Measurements from ENCODE around the gene CCDC88C.
"Not testable (repeated sequence)": the region's sequence is repeated elsewhere in the genome, so short reads cannot be mapped to it uniquely, and the experiment has no call there.

Gene CCDC88C

DNA sequence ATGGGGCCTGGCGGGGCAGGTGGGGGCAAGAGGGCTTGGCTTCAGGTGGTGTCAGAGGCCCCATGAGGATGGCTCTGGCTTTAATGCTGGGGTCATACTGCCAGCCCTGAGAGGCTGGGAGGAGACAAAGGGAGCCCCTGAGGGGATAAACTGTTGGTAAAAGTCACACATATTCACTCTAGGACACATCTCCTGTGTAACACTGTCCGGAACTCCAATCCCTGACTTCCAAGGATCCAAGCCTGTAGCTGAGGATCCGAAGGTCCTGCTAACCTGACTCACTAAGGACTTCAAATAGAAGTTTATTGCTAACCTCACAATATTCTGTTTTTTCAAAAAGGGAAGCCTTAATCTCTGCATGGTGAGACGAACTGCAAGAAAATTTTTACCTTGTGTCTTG lies 134.0 kb downstream of the CCDC88C start:
- no peak for DNase-seq

DNA sequence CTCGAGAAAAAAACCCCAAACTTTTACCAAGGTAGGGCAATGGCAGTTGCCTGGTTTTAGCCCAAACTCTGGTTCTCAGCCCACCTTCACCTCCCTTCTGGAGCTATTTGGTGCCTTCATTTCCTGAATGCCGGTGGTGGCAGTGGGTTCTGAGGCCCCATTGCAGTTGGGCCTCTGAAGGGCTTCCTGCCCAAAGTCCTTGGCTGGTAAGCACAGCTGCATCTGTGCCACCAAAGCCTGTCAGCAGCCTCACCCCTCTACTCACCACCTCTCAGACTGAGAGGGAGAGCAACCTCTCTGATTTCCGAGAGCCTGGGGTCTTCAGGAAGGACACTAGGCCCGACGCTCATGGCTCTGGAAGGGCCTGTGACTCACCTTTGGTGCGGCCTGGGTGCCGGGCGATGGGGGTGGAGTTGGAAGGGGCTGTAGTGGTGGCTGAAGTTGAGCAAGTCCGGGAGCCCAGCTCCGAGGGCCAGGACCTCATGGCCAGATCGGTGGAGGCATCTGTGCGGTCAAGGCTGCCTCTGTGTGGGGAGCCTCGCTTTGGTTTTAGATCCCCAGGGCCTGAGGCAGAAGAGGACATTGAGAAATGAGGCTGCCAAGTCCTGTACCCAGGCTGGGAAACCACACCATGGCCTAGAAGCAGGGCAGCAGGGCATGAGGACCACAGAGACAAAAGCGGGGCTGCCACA lies 134.5 kb downstream of the CCDC88C start:
- no peak for DNase-seq

DNA sequence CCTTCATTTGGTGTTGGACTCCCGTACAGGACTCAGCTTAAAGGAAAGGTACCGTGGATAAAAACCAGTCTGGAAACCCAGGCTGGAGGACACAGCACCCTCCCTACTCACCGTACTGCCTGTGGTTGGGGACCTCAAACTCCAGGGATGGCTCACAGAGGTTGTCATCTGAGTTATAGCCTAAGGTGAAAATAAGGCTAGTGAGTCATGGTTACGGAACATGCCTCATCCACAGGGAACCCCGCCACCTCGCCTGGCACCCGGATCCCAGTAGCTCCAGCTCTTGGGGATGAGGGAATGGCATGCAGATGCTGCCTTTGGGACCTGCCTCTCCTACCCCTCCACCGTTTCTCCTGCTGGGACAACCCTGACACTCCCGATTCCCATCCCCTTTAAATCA lies 136.3 kb downstream of the CCDC88C start:
- DNase-seq = no peak

DNA sequence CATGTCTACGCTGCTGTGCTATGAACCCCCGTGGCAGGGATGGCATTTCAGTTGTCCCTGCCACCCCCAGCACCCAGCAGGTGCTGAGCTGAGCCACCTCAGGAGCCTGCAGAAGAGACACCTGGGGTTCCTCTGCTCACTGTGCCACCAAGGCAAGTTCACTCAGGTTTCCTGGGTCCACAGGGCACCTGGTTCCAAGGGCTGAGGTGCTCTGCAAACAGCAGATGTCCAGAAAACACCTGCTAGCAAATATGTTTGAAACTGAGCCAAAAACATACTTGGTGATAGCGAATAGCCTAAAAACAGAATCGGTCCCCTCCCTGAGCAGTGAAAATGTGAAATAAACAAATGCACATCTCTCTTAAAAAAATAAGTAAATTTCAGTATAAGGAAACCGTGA lies 137.5 kb downstream of the CCDC88C start:
- DNase-seq = no peak

DNA sequence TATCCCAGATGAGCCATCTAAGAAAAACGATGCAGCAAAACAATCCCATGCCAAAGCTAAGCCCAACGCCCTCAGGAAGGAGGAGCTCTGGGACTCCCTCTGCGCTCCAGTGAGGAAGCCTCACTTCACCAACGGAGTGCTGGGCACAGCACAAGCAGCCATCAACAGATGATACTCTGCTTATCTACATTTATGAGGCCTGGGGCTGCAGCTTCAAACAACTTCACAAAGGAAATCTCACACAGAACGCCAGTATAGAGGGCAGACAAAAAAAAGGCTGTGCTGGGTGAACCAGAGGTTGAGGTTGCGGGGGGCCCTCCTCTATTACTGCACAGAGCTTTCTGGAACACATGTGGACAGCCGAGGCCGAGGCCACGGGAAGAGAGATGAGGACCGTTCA lies 138.3 kb downstream of the CCDC88C start:
- DNase-seq = no peak

DNA sequence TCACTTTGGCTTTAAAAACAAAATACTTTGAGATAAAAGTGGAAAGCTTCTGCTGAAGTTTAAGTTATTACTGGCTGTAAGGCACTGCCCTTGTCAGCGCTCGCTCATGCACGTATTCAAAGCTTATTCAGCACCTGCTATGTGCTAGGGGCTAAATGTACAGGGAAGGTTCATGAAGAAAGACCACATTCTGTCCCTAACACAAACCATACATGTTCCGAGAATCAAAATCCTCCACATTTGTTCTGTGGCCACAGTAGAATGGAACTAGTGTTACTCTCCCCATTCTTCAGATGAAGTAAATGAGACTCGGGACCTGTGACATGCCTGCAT lies 139.3 kb downstream of the CCDC88C start:
- DNase-seq = no peak

DNA sequence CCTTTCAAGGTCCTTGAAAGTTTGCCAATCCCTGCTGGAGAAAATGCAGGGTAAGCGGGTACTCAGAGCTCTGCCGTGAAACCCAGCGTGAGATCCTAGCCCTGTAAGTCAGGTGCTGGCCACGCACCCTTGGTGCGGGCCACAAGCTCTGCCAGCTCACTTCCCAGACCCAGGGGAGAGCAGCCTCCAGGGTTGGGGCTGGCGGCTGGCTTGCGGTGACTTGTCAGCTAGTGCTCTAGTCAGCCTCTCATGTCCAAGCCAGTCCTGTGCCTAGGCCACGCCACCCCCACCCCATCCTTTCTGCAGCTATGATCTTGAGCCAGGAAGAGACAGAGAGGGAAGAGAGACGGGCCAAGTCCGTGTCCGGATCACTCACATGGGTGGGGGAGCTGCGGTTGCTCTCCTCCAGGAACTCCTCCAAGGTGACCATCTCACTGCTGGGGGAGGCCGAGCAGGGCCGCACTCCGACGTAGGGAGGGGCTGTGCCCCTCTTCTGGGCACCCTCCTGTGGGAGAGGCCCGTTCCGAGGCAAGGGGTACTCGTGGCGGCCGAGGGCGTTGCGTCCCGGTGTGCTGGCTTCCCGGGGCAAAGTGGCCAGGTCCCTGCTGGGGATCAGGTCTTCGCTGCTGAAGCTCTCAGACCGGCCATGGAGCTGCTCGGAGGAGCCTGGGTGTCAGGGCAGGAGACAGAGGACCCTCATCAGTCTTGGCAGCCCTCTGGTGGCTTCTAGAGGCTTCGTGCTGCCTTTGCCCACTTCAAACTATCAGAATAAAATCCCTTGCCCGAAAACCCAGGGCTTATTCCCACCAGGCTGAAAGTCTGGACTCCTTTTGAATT lies 139.9 kb downstream of the CCDC88C start:
- DNase-seq = no peak

DNA sequence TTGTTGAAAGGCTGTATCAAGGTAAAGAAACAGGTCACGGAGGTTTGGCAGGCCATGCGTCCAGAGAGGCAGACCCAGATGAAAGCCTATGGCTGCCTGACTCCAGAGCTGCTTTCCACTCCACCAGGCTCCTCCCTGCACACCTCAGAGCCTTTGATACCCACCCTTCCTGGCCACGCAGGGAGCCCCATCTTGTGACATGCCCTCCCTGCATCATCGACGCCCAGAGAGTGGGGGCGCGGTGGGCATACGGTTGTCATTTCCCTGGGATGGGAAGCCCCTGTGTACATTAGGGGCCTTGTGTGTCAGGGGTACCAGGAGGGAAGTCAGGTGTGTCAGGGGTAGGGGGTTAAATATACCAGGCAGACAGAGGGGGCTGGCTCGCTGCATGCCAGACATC lies 142.8 kb downstream of the CCDC88C start:
- no peak for DNase-seq

DNA sequence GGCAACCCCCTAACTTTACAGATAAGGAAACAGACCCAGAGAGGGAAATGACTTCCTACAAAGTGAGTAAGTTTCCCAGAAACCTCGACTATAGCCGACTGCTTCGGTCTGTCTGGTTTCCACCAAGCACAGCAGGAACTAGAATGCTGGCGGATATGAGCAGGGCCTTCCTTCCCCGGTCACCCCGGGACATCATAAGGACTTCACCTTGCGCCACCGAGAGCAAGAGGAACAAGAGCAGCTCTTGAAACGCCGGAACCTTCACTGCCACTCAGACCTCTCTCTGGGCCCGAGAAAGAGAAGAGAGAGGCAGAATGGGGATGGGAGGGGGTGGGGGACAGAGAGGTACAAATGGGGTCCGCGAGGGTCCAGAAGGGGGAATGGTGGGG lies 143.7 kb downstream of the CCDC88C start:
- no peak for DNase-seq

DNA sequence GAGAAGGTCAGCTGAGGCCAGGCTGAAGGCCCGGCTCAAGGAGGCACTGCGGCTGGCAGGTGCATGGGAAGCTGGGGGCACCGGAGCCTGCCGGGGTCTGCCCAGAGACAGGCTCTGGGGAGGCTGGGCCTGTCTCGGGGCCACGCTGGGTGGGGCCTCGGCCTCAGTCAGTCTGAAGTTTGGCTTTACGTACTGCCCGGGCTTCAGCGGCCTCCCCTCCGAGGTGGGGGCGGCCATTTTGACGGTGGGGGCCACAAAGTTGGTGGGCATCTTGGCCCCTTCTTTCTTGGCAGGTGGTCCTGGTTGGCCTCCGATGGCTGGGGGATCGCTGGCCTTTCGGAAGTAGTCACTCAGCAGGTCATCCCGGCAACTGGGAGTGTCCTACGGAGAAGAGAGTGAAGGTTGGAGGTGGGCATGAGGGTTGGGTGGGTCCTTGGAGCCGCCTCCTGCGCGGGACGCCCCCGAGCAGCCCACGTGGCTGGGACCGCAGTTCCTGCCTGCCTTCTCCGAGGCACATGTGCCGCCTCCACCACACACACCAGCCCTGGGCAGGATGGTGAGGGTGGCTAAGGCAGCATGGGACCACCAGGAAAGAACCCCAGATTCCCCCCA lies 144.2 kb downstream of the CCDC88C start:
- DNase-seq = no peak

DNA sequence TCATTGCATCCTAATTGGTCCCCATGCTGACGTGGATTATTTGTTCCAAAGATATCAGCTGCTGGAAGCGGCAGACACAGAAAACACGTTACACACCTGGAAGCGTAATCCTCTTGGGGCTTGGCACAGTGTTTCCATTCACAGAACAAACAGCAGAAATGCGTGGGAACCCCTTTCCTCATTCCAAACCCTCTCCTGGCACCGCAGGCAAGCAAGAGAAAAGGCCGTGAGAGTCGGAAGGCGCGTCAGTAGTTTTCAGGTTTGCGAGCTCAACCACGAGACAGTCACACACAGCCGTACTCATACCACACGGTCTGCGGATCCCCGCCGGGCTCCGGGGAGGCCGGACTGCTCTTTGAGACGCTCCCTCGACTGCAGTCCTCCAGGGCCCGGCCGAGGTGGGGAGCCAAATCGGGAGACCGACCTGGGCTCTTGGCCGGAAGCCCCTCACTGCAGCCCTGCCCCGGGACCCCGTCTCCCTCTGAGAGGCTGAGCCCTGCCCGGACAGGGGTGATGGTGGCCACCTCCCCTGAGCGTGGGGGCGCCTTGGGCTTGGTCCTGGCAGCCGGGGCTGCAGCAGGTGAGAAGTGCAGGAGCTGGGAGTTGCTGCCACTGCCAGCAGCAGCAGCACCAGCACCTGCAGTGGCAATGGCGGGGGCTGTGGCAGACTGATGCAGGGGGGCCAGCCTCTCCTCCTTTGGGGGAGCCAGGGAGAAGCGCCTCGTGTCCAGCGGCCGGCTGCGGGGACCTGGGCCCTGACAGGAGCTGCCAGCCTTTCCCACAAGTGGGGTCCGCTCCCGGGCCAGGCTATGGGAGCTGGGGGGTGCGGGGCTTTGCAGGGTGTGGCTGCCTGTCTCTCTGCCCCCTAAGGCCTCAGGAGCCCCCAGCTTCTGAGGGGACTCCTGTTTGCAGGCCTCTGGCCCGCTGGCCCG lies 145.0 kb downstream of the CCDC88C start:
- no peak for DNase-seq

DNA sequence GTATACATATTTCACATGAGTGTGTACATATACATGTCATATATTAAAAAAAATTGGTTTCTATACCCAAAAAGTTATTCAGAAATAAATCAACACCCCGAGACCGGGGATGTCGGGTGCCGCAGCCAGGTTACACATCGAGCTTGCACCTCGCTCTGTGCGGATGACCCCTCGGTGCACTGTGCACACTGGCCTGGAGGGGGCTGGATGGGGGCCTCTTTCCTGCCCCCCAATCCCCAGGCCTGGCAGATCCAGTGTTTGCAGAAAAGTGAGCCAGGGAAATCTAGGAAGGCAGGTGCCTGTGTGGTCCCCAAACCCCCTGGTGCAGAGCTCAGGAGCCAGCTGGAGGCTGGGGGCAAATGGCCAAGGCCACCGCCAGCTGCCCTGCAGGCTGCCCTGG lies 146.0 kb downstream of the CCDC88C start:
- no peak for DNase-seq

DNA sequence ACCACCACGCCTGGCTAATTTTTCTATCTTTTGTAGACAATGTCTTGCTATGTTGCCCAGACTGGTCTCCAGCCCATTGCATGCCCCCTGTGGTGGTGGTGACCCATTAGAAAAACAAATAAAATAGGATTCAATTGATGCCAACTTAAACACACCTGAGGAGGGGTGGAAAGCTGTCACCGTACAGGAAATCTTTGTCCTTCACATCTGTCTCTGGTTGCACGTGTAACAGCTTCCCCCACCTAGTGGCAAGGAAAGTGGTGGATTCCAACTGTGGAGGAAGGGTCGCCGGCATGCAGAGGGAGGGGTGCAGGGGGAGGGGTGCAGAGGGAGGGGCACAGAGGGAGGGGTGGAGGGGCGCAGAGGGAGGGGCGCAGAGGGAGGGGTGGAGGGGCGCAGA lies 147.0 kb downstream of the CCDC88C start:
- no peak for DNase-seq

DNA sequence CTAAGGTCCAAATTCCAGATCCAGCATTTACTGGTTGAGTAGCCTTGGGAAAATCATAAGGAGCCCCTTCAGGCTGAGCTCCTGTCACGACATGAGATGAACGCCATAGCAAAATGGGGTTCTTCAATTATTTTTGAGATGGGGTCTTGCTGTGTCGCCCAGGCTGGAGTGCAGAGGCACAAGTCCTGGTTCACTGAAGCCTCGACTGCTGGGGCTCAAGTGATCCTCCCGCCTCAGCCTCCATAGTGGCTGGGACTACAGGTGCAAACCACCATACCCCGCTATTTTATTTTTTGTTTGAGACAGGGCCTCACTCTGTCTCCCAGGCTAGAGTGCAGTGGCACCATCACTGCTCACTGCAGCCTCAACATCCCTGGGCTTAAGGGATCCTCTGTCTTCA lies 147.4 kb downstream of the CCDC88C start:
- DNase-seq = no peak

DNA sequence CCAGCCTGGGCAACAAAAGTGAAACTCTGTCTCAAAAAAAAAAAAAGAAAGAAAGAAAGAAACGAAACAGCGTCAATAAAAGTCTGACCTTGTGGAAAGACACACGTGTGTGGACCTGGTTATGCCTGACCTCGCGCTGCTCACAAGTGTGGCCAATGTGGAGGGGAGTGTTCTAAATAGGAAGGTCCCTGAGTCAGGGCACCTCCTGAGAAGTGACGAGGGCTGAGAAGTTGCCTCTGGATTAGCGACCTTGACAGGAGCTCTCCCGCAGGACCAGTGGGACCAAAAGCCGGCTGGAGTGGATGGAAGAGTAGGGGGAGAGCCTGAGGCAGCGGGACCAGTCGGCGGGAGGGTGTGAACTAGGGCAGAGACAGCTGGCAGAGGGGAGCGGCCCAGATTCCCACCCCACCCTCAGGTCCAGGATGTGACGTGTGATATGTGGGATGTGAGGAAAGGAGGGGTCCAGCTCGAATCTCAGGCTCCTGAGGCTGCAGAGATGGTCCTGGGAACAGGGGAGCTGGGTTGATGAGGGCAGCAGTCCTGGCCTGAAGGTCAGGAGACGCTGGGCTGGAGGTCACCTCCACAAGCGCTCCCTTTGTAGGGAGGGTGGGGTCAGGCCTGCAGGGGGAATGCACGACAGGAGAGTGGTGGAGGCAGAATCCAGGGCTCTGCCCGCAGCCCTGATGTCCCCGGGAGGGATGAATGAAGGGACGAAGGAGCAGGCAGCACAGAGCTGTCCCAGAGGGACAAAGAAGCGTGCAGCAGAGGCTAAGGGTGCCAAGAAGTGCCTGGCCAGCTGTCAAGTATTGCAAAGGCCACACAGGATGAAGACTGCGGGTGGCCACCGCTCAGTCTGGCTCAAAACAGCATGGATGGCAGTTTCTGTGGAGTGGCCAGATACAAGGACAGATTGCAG lies 148.3 kb downstream of the CCDC88C start:
- no peak for DNase-seq

DNA sequence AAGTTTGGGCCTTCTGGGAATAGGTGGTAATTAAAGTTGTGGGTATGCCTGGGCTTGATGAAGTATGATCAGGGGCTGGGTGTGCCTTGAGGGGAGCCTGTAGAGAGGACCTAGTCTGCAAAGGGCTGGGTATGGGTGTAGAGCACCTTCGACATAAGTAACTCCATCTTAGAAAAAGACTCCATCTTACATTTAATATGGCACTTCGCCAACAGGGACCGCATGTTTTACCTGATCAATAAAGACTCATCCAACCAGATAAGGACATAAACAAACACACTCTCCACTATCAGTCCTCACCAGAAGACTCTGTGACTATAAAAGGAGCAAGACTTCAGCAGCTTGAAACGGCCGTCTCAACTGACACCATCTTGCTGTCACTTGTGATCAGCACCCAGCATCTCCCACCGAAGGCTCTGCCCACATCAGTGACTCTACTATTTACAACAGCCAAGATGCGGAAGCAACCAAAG lies 149.6 kb downstream of the CCDC88C start:
- DNase-seq = no peak

DNA sequence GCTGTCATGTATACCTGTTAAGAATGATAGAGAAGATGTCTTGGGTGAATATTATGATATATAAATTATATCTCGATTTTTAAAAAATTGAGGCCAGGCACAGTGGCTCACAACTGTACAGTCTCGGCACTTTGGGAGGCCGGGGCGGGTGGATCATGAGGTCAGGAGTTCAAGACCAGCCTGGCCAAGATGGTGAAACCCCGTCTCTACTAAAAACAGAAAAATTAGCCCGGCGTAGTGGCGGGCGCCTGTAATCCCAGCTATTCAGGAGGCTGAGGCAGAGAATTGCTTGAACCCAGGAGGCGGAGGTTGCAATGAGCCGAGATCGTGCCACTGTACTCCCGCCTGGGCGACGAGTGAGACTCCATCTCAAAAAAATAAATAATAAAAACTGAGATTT lies 151.3 kb downstream of the CCDC88C start:
- DNase-seq = not testable (repeated sequence)

DNA sequence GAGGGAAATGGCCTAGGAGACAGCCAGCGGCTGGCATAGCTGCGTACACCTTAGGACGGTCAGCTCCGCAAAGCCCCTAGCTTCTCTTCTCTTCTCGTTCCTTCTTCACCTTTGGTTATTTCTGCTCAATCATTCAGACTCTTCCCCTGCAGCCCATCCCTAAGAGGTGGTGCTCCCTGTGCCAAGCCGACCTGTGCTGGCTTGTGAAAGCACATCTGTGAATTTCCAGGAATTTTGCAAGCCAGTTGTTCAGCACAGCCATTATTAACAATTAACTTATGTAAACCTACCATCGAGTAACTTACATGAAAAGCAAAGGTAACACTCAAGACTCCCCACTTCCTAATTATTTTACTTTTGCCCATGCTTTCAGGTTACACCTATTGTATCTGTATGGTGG lies 152.2 kb downstream of the CCDC88C start:
- no peak for DNase-seq

DNA sequence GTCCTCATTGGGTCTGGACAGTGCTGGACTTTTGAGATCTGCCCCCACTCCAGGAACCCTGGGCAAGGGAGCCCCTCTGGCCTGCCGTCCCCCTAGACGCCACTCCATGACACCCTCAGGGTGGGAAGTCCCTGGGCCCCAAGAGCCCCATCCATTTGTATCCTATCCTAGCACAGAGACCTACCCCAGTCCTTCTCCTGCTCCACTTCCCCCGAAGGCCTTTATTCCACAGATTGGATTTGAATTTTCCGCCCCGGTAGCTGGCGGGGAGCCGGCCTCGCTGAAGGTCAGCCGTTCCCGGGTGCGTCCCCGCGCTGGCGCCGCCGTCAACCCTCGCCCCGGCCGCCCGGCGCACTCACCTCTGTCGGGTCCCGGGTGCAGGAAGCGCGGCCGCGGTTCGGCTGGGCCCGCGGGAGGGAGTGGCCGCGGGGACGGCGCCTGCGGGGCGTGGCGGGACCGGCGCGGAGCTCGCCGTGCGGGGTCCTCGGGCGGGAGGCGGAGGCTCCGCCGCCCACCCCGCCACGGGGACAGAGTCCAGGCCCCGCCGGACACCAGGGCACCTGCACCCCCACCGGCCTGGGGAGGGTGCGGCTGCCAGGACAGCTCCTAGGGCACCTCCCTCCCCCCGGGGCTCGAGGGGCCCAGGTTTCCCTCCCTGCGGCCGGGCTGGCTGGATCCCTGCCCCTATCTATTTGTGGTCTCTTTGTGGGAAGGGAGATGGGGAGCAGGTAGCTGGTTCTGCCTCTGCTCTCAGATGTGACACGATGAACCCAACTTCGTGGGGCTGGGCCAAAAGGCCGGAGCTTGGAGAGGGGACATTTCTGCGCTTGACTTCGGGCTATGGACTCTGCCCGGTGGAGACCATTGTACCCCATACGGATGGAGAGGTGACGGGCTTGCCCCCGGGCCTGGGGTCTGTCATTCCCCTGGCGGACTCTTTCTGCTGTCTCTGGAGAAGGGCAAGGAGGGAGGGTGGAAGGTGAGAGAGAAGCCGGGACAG lies 153.2 kb downstream of the CCDC88C start:
- no peak for DNase-seq

DNA sequence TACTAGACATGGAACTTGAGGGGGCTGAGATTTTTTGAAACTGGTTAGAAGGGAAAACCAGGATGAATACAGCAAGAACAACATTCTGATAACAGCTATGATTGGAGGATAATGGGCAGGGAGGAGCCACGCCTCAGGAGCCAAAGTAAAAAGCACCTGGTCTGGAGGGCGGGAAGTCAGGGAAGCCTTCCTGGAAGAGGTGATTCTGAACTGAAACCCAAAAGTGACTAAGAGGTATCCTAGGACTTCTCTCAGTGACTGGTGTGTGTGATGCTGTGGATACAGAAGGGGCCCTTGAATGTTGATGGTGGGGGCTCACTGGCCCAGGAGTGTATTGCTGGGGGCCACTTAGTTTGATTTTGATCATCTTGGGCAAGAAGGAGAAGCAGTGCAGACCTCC lies 154.3 kb downstream of the CCDC88C start:
- no peak for DNase-seq
